DMS 273 (cell line): ENCODE results near the gene CELF5.
A peak's percentile ranks its signal among the peaks of the same experiment; 100 is the strongest.
"Not testable (repeated sequence)": the region's sequence is repeated elsewhere in the genome, so short reads cannot be mapped to it uniquely, and the experiment has no call there.

Experiments
- DNase-seq: peaks from one replicate; lab custom pipeline; 2025; ENCODE audit not compliant: unreplicated experiment; lab: John Stamatoyannopoulos, UW

Gene CELF5

GRCh38 chr19:3287814-3288213 lies 63.4 kb downstream of the CELF5 start:
- DNase-seq: no peak

- DNase-seq: not testable (repeated sequence)
Observed at GRCh38 chr19:3288437-3288836, 64.0 kb downstream of the CELF5 start.

DNA sequence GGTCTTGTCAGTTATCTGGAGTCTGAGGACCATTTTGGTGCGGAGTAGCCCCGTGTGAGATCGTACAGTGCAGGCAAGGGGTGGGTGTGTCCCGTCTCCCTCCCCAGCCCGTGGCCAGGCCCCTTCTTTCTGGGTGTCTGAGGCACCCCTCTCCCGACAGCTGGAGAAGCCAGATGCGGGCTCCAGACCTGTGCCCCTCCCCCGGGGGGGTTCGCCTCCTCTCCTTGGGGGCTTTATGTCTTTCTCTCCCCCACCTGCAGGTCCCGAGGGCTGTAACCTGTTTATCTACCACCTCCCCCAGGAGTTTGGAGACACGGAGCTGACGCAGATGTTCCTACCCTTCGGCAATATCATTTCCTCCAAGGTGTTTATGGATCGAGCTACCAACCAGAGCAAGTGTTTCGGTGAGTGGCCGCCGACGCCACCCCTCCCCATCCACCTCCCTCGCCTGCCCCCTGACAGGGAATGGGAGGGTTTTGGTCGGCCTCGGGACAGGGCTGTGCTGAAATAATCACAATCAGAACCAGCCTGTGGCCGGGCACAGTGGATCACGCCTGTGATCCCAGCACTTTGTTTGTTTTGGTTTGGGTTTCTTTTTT lies 65.6 kb downstream of the CELF5 start:
- DNase-seq: peak; percentile 56

- DNase-seq: not testable (repeated sequence)
Observed at GRCh38 chr19:3290858-3291257, 66.4 kb downstream of the CELF5 start.

- no peak for DNase-seq
Observed at GRCh38 chr19:3291644-3292043, 67.2 kb downstream of the CELF5 start.

GRCh38 chr19:3292958-3293529 lies 68.6 kb downstream of the CELF5 start:
- DNase-seq: no peak

DNA sequence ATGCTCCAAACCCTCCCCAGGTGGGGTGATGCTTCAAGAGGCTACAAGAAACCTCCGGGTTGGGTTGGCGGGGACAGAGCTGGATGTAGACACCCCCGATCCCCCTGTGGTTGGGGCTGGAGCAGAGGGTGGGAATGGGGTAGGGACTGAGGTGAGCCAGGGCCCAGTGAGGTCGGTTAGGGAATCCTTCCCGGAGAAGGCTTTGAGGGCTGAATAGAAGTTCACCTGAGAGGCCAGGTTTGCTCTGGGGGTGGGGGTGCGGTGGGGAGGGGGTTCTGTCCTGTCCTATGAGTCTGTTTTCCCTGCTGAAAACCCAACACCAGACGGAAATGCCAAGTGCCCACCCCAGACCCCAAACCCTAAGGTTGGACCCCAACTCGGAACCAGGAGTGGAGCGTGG lies 69.1 kb downstream of the CELF5 start:
- DNase-seq: no peak

GRCh38 chr19:3294080-3294850 lies 69.8 kb downstream of the CELF5 start:
- DNase-seq: no peak

DNA sequence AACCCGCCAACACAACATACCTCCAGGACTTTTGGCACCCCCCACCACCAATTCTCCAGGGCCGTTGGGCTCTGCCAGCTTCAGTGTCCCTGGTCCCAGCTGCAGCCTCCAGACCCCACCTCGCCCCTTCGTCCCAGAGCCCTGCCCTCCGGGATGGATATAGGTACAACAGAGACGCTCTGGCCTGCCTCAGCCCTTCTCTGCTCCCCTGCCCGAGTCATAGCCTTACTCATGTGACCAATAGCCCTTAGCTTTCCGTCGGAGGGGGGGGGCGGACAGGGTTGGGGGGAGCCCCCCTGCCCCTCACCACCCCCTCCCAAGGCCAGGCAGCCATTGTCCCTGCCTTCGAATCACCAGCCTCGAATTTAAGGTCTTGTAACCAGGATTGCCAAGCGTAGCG lies 71.1 kb downstream of the CELF5 start:
- DNase-seq: no peak

DNA sequence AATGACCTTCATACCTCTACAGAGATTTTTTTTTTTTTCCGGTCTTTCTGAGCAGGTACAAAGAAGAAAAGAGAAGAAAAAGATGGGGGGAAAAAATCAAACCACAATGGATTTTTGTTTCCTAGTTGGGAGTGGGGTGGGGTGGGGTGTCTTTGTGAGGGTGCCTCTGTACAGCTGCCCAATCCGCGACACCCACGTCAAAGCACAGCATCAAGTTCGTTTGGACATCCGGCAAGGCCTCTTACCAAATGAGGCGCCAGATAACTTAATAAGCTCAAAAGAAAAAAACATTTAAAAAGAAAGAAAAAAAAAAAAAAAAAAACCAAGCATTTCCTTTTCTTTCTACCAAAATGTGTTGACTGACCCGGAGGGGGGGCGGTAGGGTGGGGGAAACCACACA lies 71.6 kb downstream of the CELF5 start:
- no peak for DNase-seq

DNA sequence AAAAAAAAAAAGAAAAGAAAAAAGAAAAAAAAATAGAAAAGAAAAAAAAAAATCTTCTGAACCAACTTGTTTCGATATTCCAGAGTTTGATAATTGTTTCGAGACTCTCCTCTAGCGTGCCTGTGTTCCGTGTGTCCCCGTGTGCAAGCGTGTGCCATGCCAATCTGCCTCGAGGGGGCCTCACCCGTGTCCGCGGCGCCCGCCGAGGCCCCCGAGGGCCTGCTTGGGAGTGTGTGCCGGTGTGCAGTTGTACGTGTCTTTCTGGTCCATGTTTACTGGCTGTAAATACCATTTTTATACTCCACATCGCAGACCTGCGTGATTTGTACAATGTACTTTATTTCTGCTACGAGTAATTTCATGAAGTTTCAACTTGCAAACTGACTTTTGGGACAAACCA lies 72.0 kb downstream of the CELF5 start:
- no peak for DNase-seq

GRCh38 chr19:3298853-3299449 lies 74.5 kb downstream of the CELF5 start:
- no peak for DNase-seq

DNA sequence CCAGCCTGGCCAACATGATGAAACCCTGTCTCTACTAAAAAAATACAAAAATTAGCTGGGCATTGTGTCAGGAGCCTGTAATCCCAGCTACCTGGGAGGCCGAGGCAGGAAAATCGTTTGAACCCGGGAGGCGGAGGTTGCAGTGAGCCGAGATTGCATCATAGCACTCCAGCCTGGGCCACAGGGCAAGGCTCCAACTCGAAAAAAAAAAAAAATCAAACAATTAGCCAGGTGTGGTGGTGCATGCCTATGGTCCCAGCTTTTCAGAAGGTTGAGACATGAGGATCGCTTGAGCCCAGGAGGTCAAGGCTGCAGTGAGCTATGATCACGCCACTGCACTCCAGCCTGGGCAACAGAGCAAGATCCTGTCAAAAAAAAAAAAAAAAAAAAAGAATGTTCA lies 76.1 kb downstream of the CELF5 start:
- not testable (repeated sequence) for DNase-seq

- peak; percentile 63 for DNase-seq
Observed at GRCh38 chr19:3302755-3303154, 78.3 kb downstream of the CELF5 start.

- DNase-seq: peak; percentile 90
Observed at GRCh38 chr19:3304871-3305423, 80.5 kb downstream of the CELF5 start.

DNA sequence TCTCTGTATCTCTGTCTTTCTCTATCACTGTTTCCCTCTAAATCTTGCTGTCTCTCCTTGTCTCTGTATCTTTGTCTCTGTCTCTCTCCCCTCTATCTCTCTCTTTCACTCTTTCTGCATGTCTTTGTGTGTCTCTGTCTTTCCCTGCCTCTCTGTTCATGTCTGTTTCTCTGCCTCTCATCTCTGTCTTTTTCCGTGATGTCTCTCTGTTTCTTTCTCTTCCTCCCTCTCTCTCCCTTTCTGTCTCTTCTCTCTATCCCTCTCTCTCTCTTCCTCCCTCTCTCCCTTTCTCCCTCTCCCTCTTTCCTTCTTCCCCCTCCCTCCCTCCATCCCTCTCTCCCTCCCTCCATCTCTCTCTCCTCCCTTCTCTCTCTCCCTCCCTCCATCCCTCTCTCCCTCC lies 85.3 kb downstream of the CELF5 start:
- DNase-seq: no peak

GRCh38 chr19:3310280-3310679 lies 85.8 kb downstream of the CELF5 start:
- no peak for DNase-seq

GRCh38 chr19:3310711-3311110 lies 86.2 kb downstream of the CELF5 start:
- no peak for DNase-seq

GRCh38 chr19:3313199-3313575 lies 88.7 kb downstream of the CELF5 start:
- no peak for DNase-seq

GRCh38 chr19:3314962-3315675 lies 90.7 kb downstream of the CELF5 start:
- DNase-seq: no peak

- DNase-seq: no peak
Observed at GRCh38 chr19:3315676-3315973, 91.2 kb downstream of the CELF5 start.
